Cerebellar nuclear complex (tissue), 1 donor: Measurements from ENCODE around the gene GAS7.
"Not testable (repeated sequence)": the region's sequence is repeated elsewhere in the genome, so short reads cannot be mapped to it uniquely, and the experiment has no call there.

Experiments
- DNase-seq, 2 experiments: peaks; one replicate each; lab custom pipeline; 2025; lab: John Stamatoyannopoulos, UW

The GAS7 gene

DNA sequence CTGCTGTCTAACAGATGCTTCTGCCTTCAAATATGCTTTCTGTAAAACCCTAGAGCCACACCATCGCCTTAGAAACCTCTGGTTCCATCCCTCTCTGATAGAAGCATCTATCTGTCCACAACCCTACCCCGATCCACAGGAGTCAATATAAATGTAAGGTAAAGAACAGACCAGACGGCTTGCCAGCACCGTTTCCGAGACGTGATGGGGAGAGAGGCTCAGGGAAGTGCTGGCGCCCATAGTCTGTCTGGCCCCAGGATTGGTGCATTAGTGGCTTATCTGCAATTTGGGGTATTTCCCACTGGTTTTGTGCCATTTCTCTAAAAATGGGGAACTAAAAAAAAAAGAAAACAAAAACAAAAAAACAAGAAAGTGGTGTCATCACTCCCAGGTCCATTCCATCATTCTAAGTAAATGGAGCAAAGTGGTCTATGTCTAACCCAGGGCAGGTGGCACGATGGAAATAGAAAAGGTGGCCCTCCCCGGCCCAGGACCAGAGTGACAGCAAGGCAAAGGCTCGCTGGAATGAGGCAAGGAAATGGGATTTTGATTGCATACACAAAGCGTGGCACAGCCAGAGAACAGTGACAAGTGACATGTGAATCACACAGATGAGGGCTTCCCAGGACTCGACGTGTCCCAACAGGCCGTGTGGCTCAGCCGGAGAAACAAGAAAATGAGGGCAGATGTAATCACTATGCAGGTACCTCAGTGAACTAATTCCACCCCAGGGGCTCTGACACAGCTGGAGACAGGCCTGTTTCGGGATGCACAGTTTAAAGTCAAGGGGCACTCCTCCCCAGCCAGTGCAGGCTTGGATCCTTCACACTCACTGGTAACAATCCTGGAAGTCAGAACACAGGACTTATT is 125.6 kb downstream of the GAS7 start:
- no peak for DNase-seq

DNA sequence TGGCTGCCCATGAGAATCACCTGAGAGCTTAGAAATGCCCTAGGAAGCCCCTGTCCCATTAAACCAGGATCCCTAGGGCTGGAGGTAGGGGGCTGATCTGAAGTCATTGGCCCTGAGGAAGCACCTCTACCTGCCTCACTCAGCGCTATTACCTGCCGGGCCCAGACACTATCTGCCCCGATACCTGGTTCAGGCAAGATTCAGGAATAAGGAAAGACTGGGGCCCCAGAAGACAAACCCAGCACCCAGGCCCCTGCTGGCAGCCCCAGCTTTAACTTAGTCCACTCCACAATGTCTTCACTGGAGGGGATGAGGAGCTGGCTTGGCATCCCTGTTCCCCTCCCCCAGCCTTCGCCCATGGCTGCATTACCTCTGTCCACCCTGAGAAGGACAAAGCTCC is 126.3 kb downstream of the GAS7 start:
- DNase-seq, result no peak

DNA sequence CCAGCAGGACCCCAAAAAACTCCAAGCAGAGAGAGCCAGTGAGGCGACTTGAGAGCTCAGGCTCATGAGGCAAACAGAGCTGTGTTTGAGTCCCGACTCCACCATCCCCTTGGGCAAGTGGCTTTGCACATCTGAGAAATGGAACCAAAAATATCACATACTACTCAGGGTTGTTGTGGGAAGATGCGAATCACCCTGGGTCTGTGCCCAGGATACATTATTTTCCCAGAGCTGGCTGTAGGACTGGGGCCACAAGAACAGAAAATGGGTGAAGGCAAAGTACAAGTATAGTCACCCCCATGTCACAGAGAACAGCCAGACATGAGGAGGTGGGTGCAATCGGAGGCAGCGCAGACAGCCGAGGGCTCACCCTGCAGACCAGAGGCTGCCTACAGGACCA is 127.3 kb downstream of the GAS7 start:
- no peak for DNase-seq

DNA sequence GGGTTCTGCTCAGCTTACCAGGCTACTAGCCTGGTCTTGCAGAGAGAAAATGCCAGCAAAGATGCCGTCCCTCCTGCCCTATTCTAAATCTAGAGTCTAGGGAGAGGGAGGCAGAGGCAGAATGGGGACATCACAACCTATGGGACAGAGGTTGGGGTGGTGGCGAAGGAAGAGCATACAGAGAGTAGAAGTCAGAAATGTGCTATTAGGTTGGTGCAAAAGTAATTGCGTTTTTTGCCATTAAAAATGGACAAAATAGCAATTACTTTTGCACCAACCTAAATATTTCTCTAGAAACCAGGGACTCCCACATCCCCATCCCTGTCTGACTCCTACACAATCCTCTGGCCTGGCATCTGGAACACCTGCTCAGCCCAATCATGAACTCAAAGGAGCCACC is 127.7 kb downstream of the GAS7 start:
- DNase-seq, result no peak

DNA sequence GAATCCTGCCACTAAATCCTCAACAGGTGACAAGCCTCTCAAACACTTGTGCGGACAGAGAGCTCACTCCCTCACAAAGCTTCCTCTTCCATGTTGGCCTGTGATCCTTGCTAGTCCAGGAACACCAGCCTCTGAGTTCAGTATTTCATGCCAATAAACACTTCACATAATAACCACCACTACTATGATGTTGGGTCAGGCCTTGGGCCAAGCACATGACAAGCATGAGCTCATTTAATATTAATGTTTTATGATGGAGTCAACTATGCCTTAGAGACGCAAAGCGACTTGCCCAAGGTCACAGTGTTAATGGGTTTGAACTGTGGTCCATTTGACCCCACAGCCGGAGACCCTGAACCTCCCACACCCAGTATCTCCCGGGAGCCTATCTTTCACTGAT is 129.1 kb downstream of the GAS7 start:
- no peak for DNase-seq

DNA sequence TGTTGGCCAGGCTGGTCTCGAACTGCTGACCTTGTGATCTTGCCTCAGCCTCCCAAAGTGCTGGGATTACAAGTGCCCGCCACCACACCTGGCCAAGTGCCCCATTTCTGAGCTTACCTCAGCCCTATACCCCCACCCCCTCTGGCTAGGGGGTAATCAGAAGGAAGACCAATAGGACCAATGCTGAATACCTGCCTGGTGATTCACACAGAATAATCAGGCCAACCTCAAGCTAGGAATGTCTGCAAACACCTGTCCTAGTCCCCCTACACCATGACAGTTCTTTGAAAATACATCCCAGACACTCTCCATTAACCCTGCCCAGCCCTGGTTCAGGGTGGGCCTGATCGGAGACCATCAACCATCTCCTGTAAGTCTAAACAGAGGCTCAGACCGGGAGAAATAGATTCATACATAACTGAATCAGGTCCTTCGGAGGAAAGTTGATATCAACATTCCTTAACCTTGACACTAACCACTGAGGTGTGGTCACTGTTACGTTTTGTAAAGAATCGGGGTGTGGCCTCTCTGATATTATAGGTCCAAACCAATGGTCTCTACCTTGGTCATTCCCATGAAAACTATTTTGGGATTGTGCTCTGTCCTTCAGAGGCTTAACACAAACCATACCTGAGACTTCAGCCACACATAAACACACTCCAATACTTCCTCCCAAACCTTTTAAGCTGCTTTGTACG is 130.8 kb downstream of the GAS7 start:
- no peak for DNase-seq

DNA sequence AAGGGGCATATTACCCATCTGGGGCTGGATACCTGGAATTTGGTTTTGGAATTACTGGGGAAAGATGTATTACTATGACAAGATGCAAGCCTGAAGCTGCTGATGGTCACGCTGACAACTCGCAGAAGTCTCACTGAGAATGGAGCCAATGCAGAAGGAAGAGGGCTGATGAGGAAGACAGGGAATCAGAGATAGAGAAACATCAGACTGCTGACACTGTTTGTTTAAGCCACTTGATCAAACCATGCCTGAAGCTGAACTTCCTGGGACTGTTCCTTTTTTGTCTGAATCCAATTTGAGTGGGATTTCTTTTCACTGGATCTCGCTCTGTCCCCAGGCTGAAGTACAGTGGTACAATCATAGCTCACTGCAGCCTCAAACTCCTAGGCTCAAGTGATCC is 133.9 kb downstream of the GAS7 start:
- DNase-seq, result no peak

DNA sequence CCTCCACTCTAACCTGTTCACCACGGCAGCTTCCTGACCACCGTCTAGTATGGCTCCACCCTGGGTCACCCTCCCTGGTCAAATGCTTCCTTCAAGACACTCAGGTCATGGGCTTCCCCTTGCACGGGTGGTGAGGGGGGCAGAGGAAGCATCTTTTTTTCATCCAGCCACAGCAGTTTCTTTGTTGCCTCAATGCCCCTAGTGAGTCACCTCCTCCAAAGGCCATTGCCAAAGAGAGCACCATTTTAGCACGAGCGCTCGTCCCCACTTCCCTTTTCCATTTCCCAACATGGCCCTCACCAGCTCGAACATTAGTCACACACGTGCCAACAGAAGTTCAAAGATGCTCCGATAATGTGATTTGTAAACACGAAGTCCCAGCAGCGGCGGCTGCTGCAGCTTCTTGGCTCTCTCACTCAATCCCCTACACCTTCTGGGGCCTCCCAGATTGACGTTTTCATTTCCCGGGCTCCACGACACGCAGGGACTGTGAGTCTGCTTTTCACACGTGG is 134.6 kb downstream of the GAS7 start:
- DNase-seq, result no peak

DNA sequence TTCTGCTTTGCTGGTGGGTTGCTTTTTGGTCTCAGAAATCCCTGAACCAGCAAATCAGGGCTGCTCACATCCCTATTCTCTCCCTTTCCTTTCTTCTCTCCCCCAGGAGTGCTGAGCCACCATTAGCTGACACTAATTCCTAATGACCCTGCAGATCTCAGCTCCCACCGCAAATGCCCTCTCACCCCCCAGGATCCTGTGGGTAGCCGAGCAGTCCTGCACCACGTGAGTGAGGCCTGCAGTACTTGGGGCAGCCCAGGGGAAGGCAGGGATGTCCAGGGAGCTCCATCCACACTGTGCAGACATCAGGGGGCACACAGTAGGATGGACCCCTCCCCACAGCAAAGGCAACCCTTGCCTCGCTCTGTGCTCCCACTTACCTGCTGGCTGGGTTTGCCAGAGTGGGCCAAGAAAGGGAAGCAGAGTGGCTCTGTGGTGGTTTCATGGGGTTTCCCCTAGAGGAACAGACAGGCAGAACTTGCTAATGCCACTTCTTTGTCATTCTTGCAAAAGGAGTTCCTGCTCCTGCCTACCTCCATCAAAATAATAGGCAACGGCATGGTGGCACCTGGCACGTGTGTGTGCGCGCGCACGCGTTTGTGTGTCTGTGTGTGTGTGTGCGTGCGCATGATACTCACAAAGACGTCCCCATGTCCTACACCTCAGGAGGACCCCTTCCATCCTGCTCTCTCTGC is 135.6 kb downstream of the GAS7 start:
- DNase-seq, result no peak

DNA sequence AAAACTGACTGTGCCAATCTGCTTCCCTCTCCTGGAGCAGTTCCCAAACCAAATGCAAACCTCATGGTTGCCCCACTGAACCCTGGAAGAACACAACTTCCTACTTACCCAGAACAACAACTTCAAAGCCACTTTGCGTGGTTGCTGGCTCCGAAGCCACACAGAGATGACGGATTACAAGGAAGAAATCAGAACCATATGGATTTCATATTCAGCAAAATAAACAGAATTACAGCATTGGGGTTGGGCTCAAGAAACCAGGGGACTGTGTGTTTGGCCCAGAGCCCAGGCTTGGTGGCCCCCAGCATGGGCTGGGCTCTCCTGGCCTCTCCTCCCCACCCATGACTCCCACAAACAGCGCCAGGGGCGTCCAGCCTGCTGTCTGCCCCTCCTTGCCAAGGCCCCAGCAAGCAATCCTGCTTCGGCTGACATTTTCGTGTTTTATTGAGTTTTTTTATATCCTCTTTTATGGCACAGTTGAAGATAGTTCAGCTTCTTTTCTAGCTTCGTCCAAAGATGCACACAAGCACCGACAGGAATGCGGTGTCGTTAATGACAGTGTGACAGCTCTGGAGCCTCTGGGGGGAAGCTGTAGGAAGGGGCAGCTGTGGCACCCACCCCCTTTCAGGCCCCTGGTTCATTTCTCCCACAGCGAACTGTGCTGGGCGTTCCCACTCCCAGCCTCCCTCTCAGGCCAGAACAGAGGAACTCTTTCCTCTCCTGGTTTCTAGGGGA is 137.1 kb downstream of the GAS7 start:
- no peak for DNase-seq

DNA sequence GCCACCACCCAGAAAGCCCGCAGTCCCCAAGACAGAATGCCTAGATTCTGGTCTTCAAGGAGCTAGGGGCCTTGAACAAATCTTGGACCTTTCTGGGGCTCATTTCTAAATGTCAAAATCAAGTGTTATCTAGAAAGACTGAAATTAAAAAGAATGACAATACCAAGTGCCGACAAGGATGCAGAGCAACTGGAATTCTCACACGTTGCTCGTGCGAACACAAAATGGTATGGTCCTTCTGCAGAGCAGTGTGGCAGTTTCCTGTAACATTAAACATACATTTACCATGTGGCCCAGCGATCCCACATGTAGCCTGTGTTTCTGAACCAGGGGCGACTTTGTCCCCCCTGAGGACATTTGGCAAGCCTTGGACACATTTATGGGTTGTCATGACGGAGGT is 137.9 kb downstream of the GAS7 start:
- DNase-seq, result no peak

DNA sequence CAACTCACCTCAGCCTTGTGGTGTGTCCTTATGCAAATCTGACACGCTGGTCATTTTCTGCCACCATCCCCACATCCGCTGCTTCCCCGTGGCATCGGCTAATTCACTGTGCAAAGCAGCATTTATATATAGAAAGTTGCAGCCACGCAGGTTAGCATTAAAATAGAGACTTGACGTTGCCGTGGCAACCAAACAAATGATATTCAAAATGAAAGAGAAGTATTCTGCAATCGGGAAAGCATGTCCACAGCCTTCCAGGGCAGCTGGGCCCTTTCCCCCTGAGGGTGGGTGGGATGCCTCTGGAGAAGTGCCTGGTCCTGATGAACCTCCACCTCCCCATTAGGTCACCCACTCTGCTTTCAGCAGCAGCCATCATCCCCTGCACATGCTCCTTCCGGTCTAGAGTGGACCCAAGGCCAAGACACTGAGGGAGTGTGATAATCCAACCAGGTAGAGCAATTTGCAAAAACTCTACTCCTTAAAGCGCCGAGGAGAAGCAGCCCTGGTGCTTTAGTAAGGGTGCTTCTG is 138.7 kb downstream of the GAS7 start:
- DNase-seq, result no peak

DNA sequence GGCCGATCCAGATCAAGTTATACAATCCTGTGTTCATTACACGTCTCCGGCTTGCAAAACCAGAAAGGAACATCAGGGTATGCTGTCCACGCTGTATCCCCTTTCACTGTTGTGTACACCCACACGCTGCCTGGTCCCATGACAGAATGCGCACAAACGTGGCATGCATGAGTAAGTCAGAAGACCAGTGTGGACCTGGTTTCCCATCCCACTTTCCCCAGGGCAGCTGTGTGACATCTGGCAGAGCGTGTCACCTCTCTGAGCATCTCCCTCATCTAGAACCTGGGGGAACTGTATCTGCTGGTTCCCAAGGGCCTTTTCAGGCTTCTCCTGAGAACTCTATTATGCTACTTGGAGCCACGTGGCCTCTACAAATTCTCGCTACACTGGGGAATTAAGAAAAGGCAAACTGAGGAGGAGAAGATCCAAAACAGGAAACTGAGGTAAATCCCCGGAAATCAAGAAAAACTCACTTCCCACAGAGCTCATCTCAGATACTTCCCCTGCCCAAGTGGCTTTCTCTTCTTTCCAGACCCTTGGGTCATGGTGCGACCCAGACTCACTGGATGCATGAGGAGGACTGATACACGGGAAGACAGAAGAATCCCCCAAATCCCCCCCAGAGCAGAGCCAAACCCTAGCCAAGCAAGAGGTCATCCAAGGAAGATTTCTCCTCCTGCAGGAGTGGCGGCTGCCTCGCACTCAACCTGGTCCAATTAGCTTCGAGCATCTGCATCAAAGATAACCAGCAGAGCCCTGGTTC is 139.3 kb downstream of the GAS7 start:
- DNase-seq, result no peak

DNA sequence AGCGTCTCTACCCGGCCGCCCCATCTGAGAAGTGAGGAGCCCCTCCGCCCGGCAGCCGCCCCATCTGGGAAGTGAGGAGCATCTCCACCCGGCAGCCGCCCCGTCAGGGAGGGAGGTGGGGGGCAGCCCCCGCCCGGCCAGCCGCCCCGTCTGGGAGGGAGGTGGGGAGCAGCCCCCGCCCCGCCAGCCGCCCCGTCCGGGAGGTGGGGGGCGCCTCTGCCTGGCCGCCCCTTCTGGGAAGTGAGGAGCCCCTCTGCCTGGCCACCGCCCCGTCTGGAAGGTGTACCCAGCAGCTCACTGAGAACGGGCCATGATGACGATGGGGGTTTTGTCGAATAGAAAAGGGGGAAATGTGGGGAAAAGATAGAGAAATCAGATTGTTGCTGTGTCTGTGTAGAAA is 140.9 kb downstream of the GAS7 start:
- DNase-seq, result not testable (repeated sequence)

DNA sequence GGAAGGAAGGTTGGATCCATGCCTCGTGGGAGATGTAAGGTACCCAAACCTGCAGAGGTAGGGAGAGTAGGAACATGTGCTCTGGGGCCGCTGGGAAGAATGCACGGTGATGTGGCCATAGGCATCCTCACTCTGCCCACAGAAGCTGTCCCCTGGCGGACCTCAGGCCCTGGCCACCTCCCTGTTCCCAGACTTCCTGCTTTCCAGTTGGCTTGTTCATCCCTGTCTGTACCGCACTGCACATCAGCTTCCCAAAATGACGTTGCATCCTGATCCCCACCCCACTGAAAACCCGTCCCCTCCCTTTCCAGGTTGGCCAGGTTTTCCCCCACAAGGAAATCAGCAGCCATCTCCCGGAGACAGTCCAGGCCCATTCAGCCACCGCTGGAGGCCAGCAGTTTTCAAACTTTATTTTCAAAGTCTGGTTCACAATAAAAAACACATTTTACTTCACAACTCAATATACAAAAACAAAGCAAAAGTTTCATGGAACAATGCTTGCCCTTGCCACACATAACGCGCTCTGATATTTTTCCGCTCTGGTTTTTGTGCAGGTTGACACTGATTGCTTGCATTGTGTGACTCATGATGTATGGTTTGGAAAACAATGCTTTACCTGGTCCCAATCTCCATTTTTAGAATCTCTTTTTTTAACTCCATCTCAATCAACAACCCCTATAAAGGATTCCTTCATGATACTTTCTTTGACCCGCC is 143.0 kb downstream of the GAS7 start:
- no peak for DNase-seq

DNA sequence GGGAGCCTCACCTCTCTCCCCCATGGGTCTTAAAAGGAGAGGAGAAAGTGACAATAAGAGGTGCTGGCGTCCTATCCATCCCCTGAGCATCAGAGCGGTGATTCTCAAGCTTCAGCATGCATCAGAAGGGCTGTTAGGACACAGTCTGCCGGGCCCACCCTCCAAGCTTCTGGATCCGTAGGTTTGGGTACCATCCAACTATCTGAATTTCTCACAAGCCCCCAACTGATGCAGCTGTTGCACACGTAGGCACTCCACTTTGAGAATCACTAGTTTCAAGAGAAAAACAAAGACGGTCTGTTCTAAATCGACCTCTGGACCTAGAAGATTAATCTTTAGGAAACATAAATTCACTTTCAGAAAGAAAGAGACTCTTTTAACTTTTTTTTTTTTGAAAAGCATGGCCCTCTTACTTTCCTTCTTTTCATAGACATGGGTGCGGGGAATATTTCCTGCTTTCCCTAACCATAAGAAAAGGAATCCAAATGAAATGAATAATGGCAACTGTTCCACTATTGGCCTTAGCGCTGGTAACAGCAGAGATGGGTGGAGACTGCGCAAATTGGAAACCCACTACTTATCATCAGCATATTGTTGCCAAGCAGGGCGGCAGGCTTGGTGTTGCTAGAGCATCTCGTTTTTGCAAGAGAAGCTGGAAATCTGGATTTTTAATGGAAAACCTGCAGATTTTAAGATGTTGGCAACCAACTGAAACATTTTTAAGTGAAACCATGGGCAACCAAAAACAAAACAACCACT is 144.4 kb downstream of the GAS7 start:
- DNase-seq, result no peak

DNA sequence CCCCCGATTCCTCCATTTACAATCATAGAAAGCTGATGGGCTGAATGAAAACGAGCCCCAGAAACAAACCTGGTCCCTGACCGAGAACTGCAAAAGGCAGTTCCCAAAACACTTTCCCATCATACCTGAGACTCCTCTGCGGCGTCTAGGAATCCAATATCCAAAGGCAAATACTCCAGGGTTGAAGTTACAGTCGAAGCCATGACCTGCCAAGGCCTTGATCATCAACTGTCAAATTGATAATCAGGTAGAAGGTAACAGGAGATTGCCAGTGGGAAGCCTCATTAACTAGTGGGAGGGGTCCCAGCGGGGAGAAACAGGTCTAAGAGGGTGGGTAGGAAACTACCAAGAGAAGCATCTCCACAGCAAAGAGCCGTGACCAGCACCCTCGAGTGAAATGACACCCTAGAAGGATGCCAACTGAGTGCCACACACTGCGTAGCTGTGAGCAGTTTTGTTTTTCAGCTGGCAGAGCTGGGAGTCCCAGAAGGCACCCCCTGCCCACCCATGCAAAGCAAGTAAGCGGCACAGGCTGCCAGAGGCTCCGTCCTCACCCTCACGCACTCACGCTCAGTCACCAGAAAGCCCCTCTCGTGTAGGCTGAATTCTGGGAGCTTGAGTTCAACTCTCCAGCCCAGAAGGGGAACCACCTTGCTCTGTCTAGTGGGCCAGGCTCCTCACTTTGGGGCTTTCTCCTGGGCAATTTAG is 146.1 kb downstream of the GAS7 start:
- DNase-seq, result no peak

DNA sequence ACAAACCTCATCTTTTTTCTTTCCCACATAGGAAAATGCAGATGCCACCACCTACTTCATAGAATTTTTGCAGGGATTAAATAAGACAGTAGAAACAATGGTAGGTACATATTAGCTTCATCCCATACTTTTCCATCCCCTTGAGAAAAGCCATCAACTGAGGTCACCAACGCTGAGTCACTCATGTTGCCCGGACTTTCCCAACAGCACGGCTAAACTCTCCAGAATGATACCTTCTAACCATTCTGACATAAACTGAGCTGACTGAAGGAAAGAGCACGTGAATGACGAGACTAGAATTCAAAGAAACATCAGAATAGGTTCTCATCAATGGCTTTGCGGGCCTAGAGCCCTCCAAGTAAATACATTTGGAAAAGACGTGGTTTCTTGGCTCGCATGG is 147.3 kb downstream of the GAS7 start:
- no peak for DNase-seq

DNA sequence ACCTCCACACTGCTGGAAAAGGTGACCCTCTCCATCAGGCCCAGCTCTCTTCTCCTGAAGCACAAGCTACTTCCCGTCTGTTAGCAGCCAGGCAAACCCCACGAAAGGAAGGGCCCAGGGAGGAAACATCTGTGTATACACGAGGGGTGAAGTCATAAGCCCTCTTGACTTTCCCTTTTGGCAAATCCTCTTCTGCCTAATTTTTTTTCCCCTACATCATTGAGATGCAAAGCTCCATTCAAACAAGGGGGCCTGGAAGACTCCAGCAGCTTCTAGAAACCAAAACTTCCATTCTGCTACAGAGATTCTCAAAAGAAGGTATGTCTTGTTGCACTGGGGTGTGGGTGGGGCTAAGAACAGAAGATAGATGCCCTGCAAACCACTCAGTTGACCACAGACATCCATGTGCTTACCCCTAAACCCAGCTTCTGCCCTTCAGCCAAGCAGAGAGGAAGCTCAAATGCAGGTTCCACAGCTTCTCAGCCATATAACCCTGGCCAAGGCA is 147.8 kb downstream of the GAS7 start:
- DNase-seq, result no peak
